Tibial nerve (tissue), 3 donors: ENCODE data around the gene LRRC4C.

Experiments used
- CTCF ChIP-seq, 5 experiments: fragments of 200-600 bp in 3 of 5; fragments of 450-650 bp in 2 of 5; sonication (generic) in 3 of 5; IDR thresholded peaks; one replicate each; pipeline ENCODE4 v1.5.1; 2016 to 2019; ENCODE audit warnings: antibody characterized with exemption in 5 of 5, mild to moderate bottlenecking in 3 of 5, moderate library complexity in 2 of 5
- POLR2A ChIP-seq, 2 donors: fragments of 450-650 bp; IDR thresholded peaks; one replicate each; pipeline ENCODE4 v1.6.1; 2017; ENCODE audit warnings: antibody characterized with exemption in 2 of 2, mild to moderate bottlenecking in 2 of 2, moderate library complexity in 2 of 2

GRCh38 chr11:40746282-40746681 lies 713.2 kb downstream of the LRRC4C start:
- TF ChIP-seq CTCF (IDR thresholded peaks at IDR 0.05) (no peak), POLR2A (IDR thresholded peaks at IDR 0.05) (no peak)
